OCI-LY3 (cell line): Measurements from ENCODE around the gene EFS.
"Not testable (repeated sequence)": the region's sequence is repeated elsewhere in the genome, so short reads cannot be mapped to it uniquely, and the experiment has no call there.

ENCODE experiments used
- CTCF ChIP-seq: fragments of 200-600, 300-600 bp; sonication (generic); IDR thresholded peaks from 2 replicates; pipeline ENCODE4 v1.5.1; 2014; ENCODE audit warnings: antibody characterized with exemption, low read length, low read depth
- EZH2phosphoT487 ChIP-seq: fragments of 200-600 bp; shearing (Covaris generic); IDR thresholded peaks from 2 replicates; pipeline ENCODE4 v1.6.1; 2018; ENCODE audit warnings: antibody characterized with exemption, mixed run types, low read depth

DNA sequence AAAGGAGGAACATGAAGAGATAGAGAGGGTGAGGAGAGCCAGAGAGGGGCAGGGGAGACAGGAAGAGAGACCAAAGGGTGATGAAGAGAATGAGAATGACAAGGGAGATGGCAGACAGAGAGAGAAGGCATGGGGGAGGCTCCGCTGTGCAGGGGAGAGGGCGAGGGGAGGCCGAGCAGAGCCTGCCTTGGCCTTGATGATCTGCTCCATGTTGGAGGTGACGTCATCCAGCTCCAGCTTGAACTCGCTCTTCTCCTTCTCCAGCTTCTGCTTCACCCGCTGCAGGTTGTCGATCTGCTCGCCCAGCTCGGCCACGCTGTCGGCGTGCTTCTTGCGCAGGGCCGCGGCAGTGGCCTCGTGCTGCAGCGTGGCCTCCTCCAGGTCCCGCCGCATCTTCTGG is 24.9 kb upstream of the EFS start:
- not testable (repeated sequence) for TF ChIP-seq CTCF, EZH2phosphoT487
